ENCODE measurements around the gene PIK3C2B.

GRCh38 chr1:204450461-204451257 lies 43.9 kb downstream of the PIK3C2B start:
- TF ChIP-seq POLR2A (IDR thresholded peaks at IDR 0.05; ENCODE audit: low read depth, low read length) = no peak
- TF ChIP-seq CTCF (IDR thresholded peaks at IDR 0.05; ENCODE audit: extremely low read depth in 1 of 2, insufficient read depth in 1 of 2, low read depth in 1 of 2, low read length in 2 of 2) = no peak
- no peak for TF ChIP-seq POLR2AphosphoS5 (IDR thresholded peaks at IDR 0.05; ENCODE audit: insufficient read depth, low read depth, low read length)
- TF ChIP-seq FOS (IDR thresholded peaks at IDR 0.05; ENCODE audit: borderline replicate concordance, insufficient read depth, low read length) = no peak
- no peak for TF ChIP-seq MAX (IDR thresholded peaks at IDR 0.05; ENCODE audit: insufficient read depth, insufficient read length)

Data from endothelial cell of umbilical vein (primary cell).